ENCODE data around the gene INPP5D. TPM values are rescaled to one million over a fixed set of nuclear protein-coding genes. Genes with fewer than 3 reads are reported as not detected.

The INPP5D gene
- total RNA-seq, 1 donor, result under 0.01 TPM

GRCh38 chr2:233107011-233107410 is 46.9 kb downstream of the INPP5D start:
- DNase-seq (ENCODE audit: insufficient read length, low spot score, missing footprints), result no peak
- H3K79me2 ChIP-seq (ENCODE audit: insufficient read depth, low read length), result no peaks in the 10 kb centered on the region
- no peaks in the 10 kb centered on the region for H3K36me3 ChIP-seq (ENCODE audit: insufficient read depth, low read length)
- H3K4me3 ChIP-seq (ENCODE audit: insufficient read depth, low read length), result no peak overlapping the region
- no peak overlapping the region for H3K27ac ChIP-seq (ENCODE audit: low read depth, low read length)
- no peaks in the 10 kb centered on the region for H4K20me1 ChIP-seq (ENCODE audit: insufficient read depth, low read length)
- H3K27me3 ChIP-seq (ENCODE audit: insufficient read depth, low read length), result peaks cover 16% of the 10 kb centered on the region
- H2AFZ ChIP-seq (ENCODE audit: low read length), result no peak overlapping the region
- no peak overlapping the region for H3K4me2 ChIP-seq (ENCODE audit: insufficient read depth, low read length)
- H3K9me3 ChIP-seq (ENCODE audit: low read depth, low read length), result no peaks in the 10 kb centered on the region
- TF ChIP-seq CTCF (IDR thresholded peaks at IDR 0.05; ENCODE audit: extremely low read depth, low read depth, low read length), result no peak
- H3K4me1 ChIP-seq (ENCODE audit: insufficient read depth, low read length), result no peaks in the 10 kb centered on the region

- Histone ChIP-seq H2AFZ (ENCODE audit: low read length) (no peak overlapping the region), H3K4me1 (ENCODE audit: insufficient read depth, low read length) (no peaks in the 10 kb centered on the region), H3K36me3 (ENCODE audit: insufficient read depth, low read length) (no peaks in the 10 kb centered on the region), H3K27ac (ENCODE audit: low read depth, low read length) (no peak overlapping the region), H3K4me2 (ENCODE audit: insufficient read depth, low read length) (no peak overlapping the region), H3K79me2 (ENCODE audit: insufficient read depth, low read length) (no peaks in the 10 kb centered on the region), H3K9me3 (ENCODE audit: low read depth, low read length) (no peaks in the 10 kb centered on the region), H3K4me3 (ENCODE audit: insufficient read depth, low read length) (no peak overlapping the region), H3K27me3 (ENCODE audit: insufficient read depth, low read length) (peaks cover 16% of the 10 kb centered on the region), H4K20me1 (ENCODE audit: insufficient read depth, low read length) (no peaks in the 10 kb centered on the region)
- DNase-seq (ENCODE audit: insufficient read length, low spot score, missing footprints), result no peak
- no peak for TF ChIP-seq CTCF (IDR thresholded peaks at IDR 0.05; ENCODE audit: extremely low read depth, low read depth, low read length)
Measured at GRCh38 chr2:233107831-233108300, 47.7 kb downstream of the INPP5D start.

- Histone ChIP-seq H2AFZ (ENCODE audit: low read length) (no peak overlapping the region), H3K9me3 (ENCODE audit: low read depth, low read length) (no peaks in the 10 kb centered on the region), H3K36me3 (ENCODE audit: insufficient read depth, low read length) (no peaks in the 10 kb centered on the region), H3K79me2 (ENCODE audit: insufficient read depth, low read length) (no peaks in the 10 kb centered on the region), H3K4me2 (ENCODE audit: insufficient read depth, low read length) (no peak overlapping the region), H4K20me1 (ENCODE audit: insufficient read depth, low read length) (no peaks in the 10 kb centered on the region), H3K4me3 (ENCODE audit: insufficient read depth, low read length) (no peak overlapping the region), H3K27ac (ENCODE audit: low read depth, low read length) (no peak overlapping the region), H3K27me3 (ENCODE audit: insufficient read depth, low read length) (peaks cover 16% of the 10 kb centered on the region), H3K4me1 (ENCODE audit: insufficient read depth, low read length) (no peaks in the 10 kb centered on the region)
- no peak for DNase-seq (ENCODE audit: insufficient read length, low spot score, missing footprints)
- TF ChIP-seq CTCF (IDR thresholded peaks at IDR 0.05; ENCODE audit: extremely low read depth, low read depth, low read length), result no peak
Measured at GRCh38 chr2:233108611-233109490, 48.7 kb downstream of the INPP5D start.

- H3K27me3 ChIP-seq (ENCODE audit: insufficient read depth, low read length), result peaks cover 22% of the 10 kb centered on the region
- no peaks in the 10 kb centered on the region for H3K79me2 ChIP-seq (ENCODE audit: insufficient read depth, low read length)
- no peak overlapping the region for H3K4me2 ChIP-seq (ENCODE audit: insufficient read depth, low read length)
- DNase-seq (ENCODE audit: insufficient read length, low spot score, missing footprints), result no peak
- H3K4me3 ChIP-seq (ENCODE audit: insufficient read depth, low read length), result no peak overlapping the region
- no peaks in the 10 kb centered on the region for H4K20me1 ChIP-seq (ENCODE audit: insufficient read depth, low read length)
- no peak overlapping the region for H3K27ac ChIP-seq (ENCODE audit: low read depth, low read length)
- H3K36me3 ChIP-seq (ENCODE audit: insufficient read depth, low read length), result no peaks in the 10 kb centered on the region
- H2AFZ ChIP-seq (ENCODE audit: low read length), result no peak overlapping the region
- TF ChIP-seq CTCF (IDR thresholded peaks at IDR 0.05; ENCODE audit: extremely low read depth, low read depth, low read length), result no peak
- H3K9me3 ChIP-seq (ENCODE audit: low read depth, low read length), result no peaks in the 10 kb centered on the region
- no peaks in the 10 kb centered on the region for H3K4me1 ChIP-seq (ENCODE audit: insufficient read depth, low read length)
Measured at GRCh38 chr2:233111427-233111826, 51.3 kb downstream of the INPP5D start.
